ENCODE results near the gene SEMA5A. TPM values are rescaled to one million over a fixed set of nuclear protein-coding genes. Genes with fewer than 3 reads are reported as not detected.

SEMA5A gene
- total and polyA plus RNA-seq, 2 of the 13 experiments (the other 11 are each of a cell fraction or from before 2014, with no cell fraction given): 0.01 TPM; not detected in 1

DNA sequence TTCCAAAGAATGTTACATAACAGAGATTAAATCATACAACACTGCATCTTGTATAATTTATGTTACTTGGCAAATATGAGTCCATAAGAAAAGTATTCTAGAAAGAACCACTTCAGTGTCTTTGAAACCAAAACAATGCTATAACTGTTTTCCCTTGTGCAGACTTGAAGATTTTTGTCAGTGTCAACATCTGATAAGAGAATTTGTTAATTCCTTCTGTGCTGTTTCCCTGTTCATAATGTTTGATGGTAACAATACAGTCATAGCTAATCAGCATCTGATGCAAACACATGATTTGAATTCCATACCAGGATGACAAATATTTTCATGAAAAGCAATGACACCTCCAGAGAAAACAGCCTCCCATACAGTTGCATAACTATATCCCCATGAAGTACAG lies 306.8 kb downstream of the SEMA5A start:
- FAIRE-seq: no peak
- in situ Hi-C loops (cut with HindIII; ENCODE audit: extremely low pct_ligation_motif_present, low pct_unique_long_range_greater_than_20kb): no loop called here
- no peak for DNase-seq (ENCODE audit: low spot score)
- Histone ChIP-seq H3K4me3 (replicated peaks in 1 of 3; ENCODE audit: insufficient read depth in 1 of 3, low read depth in 2 of 3, low read length in 3 of 3) (no peak overlapping the region), H3K27me3 (ENCODE audit: control insufficient read depth in 1 of 2, insufficient read depth in 2 of 2, low read length in 2 of 2) (no peaks in the 10 kb centered on the region), H3K9ac (ENCODE audit: insufficient read depth, low read depth, low read length) (no peak overlapping the region), H2AFZ (ENCODE audit: low read length) (no peak overlapping the region), H3K36me3 (replicated peaks in 1 of 2; ENCODE audit: control insufficient read depth in 1 of 2, insufficient read depth in 2 of 2, low read length in 2 of 2) (no peaks in the 10 kb centered on the region), H3K79me2 (ENCODE audit: insufficient read depth, low read length) (no peaks in the 10 kb centered on the region), H3K27ac (ENCODE audit: extremely low read length, insufficient read depth, low read length) (no peak overlapping the region), H3K4me2 (ENCODE audit: low read depth, low read length) (no peak overlapping the region), H4K20me1 (ENCODE audit: insufficient read depth, low read length) (no peaks in the 10 kb centered on the region), H3K4me1 (ENCODE audit: insufficient read depth, low read length) (no peaks in the 10 kb centered on the region), H3K9me3 (ENCODE audit: low read length) (no peaks in the 10 kb centered on the region)
- POLR2A ChIA-PET: no interaction called here
- CTCF ChIA-PET (ENCODE audit: low intra/inter-chr PET ratio, low total read pairs): no interaction called here
- ATAC-seq: no peak
- BruUV-seq (replicated peaks): no TSS peak
- intact Hi-C loops (cut with micrococcal nuclease; ENCODE audit: unreplicated experiment): no loop called here
- TF ChIP-seq, protein P1, sequence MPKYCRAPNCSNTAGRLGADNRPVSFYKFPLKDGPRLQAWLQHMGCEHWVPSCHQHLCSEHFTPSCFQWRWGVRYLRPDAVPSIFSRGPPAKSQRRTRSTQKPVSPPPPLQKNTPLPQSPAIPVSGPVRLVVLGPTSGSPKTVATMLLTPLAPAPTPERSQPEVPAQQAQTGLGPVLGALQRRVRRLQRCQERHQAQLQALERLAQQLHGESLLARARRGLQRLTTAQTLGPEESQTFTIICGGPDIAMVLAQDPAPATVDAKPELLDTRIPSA (CRISPR knock-in tag; IDR thresholded peaks at IDR 0.05; ENCODE audit: borderline replicate concordance): no peak
- TF ChIP-seq HDAC2 (CRISPR knock-in tag; IDR thresholded peaks at IDR 0.05) (no peak), MTA1 (CRISPR knock-in tag; IDR thresholded peaks at IDR 0.05; ENCODE audit: borderline replicate concordance) (no peak), ZNF326 (CRISPR knock-in tag; IDR thresholded peaks at IDR 0.05; ENCODE audit: borderline replicate concordance) (no peak)
- TF ChIP-seq, protein P2, sequence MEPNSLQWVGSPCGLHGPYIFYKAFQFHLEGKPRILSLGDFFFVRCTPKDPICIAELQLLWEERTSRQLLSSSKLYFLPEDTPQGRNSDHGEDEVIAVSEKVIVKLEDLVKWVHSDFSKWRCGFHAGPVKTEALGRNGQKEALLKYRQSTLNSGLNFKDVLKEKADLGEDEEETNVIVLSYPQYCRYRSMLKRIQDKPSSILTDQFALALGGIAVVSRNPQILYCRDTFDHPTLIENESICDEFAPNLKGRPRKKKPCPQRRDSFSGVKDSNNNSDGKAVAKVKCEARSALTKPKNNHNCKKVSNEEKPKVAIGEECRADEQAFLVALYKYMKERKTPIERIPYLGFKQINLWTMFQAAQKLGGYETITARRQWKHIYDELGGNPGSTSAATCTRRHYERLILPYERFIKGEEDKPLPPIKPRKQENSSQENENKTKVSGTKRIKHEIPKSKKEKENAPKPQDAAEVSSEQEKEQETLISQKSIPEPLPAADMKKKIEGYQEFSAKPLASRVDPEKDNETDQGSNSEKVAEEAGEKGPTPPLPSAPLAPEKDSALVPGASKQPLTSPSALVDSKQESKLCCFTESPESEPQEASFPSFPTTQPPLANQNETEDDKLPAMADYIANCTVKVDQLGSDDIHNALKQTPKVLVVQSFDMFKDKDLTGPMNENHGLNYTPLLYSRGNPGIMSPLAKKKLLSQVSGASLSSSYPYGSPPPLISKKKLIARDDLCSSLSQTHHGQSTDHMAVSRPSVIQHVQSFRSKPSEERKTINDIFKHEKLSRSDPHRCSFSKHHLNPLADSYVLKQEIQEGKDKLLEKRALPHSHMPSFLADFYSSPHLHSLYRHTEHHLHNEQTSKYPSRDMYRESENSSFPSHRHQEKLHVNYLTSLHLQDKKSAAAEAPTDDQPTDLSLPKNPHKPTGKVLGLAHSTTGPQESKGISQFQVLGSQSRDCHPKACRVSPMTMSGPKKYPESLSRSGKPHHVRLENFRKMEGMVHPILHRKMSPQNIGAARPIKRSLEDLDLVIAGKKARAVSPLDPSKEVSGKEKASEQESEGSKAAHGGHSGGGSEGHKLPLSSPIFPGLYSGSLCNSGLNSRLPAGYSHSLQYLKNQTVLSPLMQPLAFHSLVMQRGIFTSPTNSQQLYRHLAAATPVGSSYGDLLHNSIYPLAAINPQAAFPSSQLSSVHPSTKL (CRISPR knock-in tag; IDR thresholded peaks at IDR 0.05): no peak
